ENCODE measurements around the gene TBL3. TPM values are rescaled to one million over a fixed set of nuclear protein-coding genes. Genes with fewer than 3 reads are reported as not detected.

Gene TBL3
- total RNA-seq, 1 donor from 2014 or later: 24.4 TPM

- Histone ChIP-seq H3K4me3 (ENCODE audit: insufficient read depth, low read depth, low read length) (peak overlapping the region; percentile 17), H4K20me1 (ENCODE audit: insufficient read depth, low read length) (peaks cover 23% of the 10 kb centered on the region), H3K9ac (ENCODE audit: low read length) (peak overlapping the region; percentile 64), H3K4me2 (ENCODE audit: low read length) (peak overlapping the region; percentile 77), H3K79me2 (ENCODE audit: insufficient read depth, low read length) (peaks cover 27% of the 10 kb centered on the region), H3K4me1 (ENCODE audit: insufficient read depth, low read length) (peaks cover 18% of the 10 kb centered on the region), H3K27ac (ENCODE audit: low read depth, low read length) (no peak overlapping the region), H3K27me3 (ENCODE audit: insufficient read depth, low read length) (no peaks in the 10 kb centered on the region), H2AFZ (ENCODE audit: low read depth, low read length) (peak overlapping the region; percentile 66), H3K36me3 (ENCODE audit: insufficient read depth, low read length) (no peaks in the 10 kb centered on the region), H3K9me3 (ENCODE audit: insufficient read depth, low read depth, low read length) (no peaks in the 10 kb centered on the region)
- DNase-seq (ENCODE audit: low read depth) (no peak), FAIRE-seq (no peak)
- Mint-ChIP-seq H3K27ac (ENCODE audit: unreplicated experiment) (no peak overlapping the region), H3K4me1 (ENCODE audit: low read depth, unreplicated experiment) (peaks cover 7% of the 10 kb centered on the region), H3K27me3 (ENCODE audit: low read depth, unreplicated experiment) (peaks cover 4% of the 10 kb centered on the region), H3K36me3 (ENCODE audit: low read depth, unreplicated experiment) (no peaks in the 10 kb centered on the region), H3K4me3 (ENCODE audit: unreplicated experiment) (peak overlapping the region; percentile 77), H3K9me3 (ENCODE audit: unreplicated experiment) (no peaks in the 10 kb centered on the region)
- TF ChIP-seq CTCF (IDR thresholded peaks at IDR 0.05; ENCODE audit: insufficient read depth, low read depth, low read length): no peak
- no peak for TF ChIP-seq EZH2 (IDR thresholded peaks at IDR 0.05; ENCODE audit: insufficient read depth, low read length)
These were observed 54.1 kb downstream of the TBL3 start for GRCh38 chr16:2025878-2026460.

GRCh38 chr16:2026461-2027023 is 54.7 kb downstream of the TBL3 start, which contains the start of gene NHERF2:
TSS of gene NHERF2 (plus strand) at chr16:2026902. CDS start at chr16:2027006, 104 bp downstream.
- peak within 1 kb of the TSS; percentile 96 for H3K4me3 Mint-ChIP-seq (ENCODE audit: unreplicated experiment)
- H3K27ac Mint-ChIP-seq (ENCODE audit: unreplicated experiment): peak within 1 kb of the TSS; percentile 66
- Histone ChIP-seq H3K79me2 (ENCODE audit: insufficient read depth, low read length) (peaks cover 27% of the 10 kb centered on the region), H3K36me3 (ENCODE audit: insufficient read depth, low read length) (no peaks in the 10 kb centered on the region), H3K9ac (ENCODE audit: low read length) (peak within 1 kb of the TSS; percentile 65), H4K20me1 (ENCODE audit: insufficient read depth, low read length) (peaks cover 23% of the 10 kb centered on the region), H3K4me2 (ENCODE audit: low read length) (peak within 1 kb of the TSS; percentile 95), H2AFZ (ENCODE audit: low read depth, low read length) (peak within 1 kb of the TSS; percentile 66), H3K4me3 (ENCODE audit: insufficient read depth, low read depth, low read length) (peak within 1 kb of the TSS; percentile 69), H3K4me1 (ENCODE audit: insufficient read depth, low read length) (peaks cover 18% of the 10 kb centered on the region), H3K27ac (ENCODE audit: low read depth, low read length) (no peak within 1 kb of the TSS), H3K27me3 (ENCODE audit: insufficient read depth, low read length) (no peaks in the 10 kb centered on the region), H3K9me3 (ENCODE audit: insufficient read depth, low read depth, low read length) (no peaks in the 10 kb centered on the region)
- no peak for TF ChIP-seq EZH2 (IDR thresholded peaks at IDR 0.05; ENCODE audit: insufficient read depth, low read length)
- TF ChIP-seq CTCF (IDR thresholded peaks at IDR 0.05; ENCODE audit: insufficient read depth, low read depth, low read length): no peak
- peaks cover 2% of the 10 kb centered on the region for H3K27me3 Mint-ChIP-seq (ENCODE audit: low read depth, unreplicated experiment)
- DNase-seq (ENCODE audit: low read depth): no peak
- no peak for FAIRE-seq
- H3K4me1 Mint-ChIP-seq (ENCODE audit: low read depth, unreplicated experiment): peaks cover 7% of the 10 kb centered on the region
- no peaks in the 10 kb centered on the region for H3K9me3 Mint-ChIP-seq (ENCODE audit: unreplicated experiment)
- H3K36me3 Mint-ChIP-seq (ENCODE audit: low read depth, unreplicated experiment): no peaks in the 10 kb centered on the region
